Stimulated activated CD8-positive, alpha-beta memory T cell treated with anti-CD3 and anti-CD28 coated beads, Interleukin-2, amount 100 ng/mL, for 1 hour (primary cell): Measurements from ENCODE around the gene MYADML2.

ENCODE experiments used
- DNase-seq, 2 donors: peaks; one replicate each; pipeline ENCODE4 v3.0.0-alpha.2; 2020; ENCODE audit warnings: low read depth in 2 of 2

The MYADML2 gene

GRCh38 chr17:81899514-81900166, 47.4 kb downstream of the MYADML2 start:
- no peak for DNase-seq

- no peak for DNase-seq
Observed at GRCh38 chr17:81898885-81899284, 48.1 kb downstream of the MYADML2 start.

- no peak for DNase-seq
Observed at GRCh38 chr17:81898029-81898866, 48.8 kb downstream of the MYADML2 start.

- no peak for DNase-seq
Observed at GRCh38 chr17:81895400-81895799, 51.6 kb downstream of the MYADML2 start.

- no peak for DNase-seq
Observed at GRCh38 chr17:81891303-81891552, 55.8 kb downstream of the MYADML2 start.

- DNase-seq: no peak
Observed at GRCh38 chr17:81890447-81891302, 56.4 kb downstream of the MYADML2 start.
